OCI-M2 (cell line): Measurements from ENCODE around the gene CTNNBIP1.
"Not testable (repeated sequence)": the region's sequence is repeated elsewhere in the genome, so short reads cannot be mapped to it uniquely, and the experiment has no call there.

Experiments
- DNase-seq: peaks from one replicate; lab custom pipeline; 2025; ENCODE audit not compliant: unreplicated experiment; lab: John Stamatoyannopoulos, UW

The CTNNBIP1 gene

GRCh38 chr1:9910076-9910422, at the start of gene CTNNBIP1:
TSS of gene CTNNBIP1 (minus strand) at chr1:9910269. CDS start at chr1:9872064, 38,205 bp downstream.
- no peak for DNase-seq

- DNase-seq = no peak
Observed at GRCh38 chr1:9957726-9958125, 47.7 kb upstream of the CTNNBIP1 start.

- DNase-seq = no peak
Observed at GRCh38 chr1:9946315-9946714, 36.2 kb upstream of the CTNNBIP1 start.

GRCh38 chr1:9942939-9943788, 33.1 kb upstream of the CTNNBIP1 start, which contains the start of the genes LZIC and NMNAT1:
TSS of gene LZIC (minus strand) at chr1:9943391. CDS start at chr1:9936619, 6,772 bp downstream.
TSS of gene NMNAT1 (plus strand) at chr1:9943475. CDS start at chr1:9972074, 28,599 bp downstream.
- peak; percentile 60 for DNase-seq

GRCh38 chr1:9942399-9942938, 32.4 kb upstream of the CTNNBIP1 start:
- no peak for DNase-seq

GRCh38 chr1:9929431-9930385, 19.6 kb upstream of the CTNNBIP1 start:
- no peak for DNase-seq

- no peak for DNase-seq
Observed at GRCh38 chr1:9927259-9927658, 17.2 kb upstream of the CTNNBIP1 start.

- DNase-seq = no peak
Observed at GRCh38 chr1:9922342-9922741, 12.3 kb upstream of the CTNNBIP1 start.

GRCh38 chr1:9920606-9921005, 10.5 kb upstream of the CTNNBIP1 start:
- no peak for DNase-seq

- DNase-seq = no peak
Observed at GRCh38 chr1:9917901-9918300, 7.8 kb upstream of the CTNNBIP1 start.

- DNase-seq = not testable (repeated sequence)
Observed at GRCh38 chr1:9917495-9917894, 7.4 kb upstream of the CTNNBIP1 start.

GRCh38 chr1:9916452-9916851, 6.4 kb upstream of the CTNNBIP1 start:
- DNase-seq = no peak

GRCh38 chr1:9914610-9914937, 4.5 kb upstream of the CTNNBIP1 start:
- DNase-seq = no peak

- DNase-seq = no peak
Observed at GRCh38 chr1:9912264-9912936, 2.3 kb upstream of the CTNNBIP1 start.

- DNase-seq = peak; percentile 82
Observed at GRCh38 chr1:9910423-9911178, 532 bp upstream of the CTNNBIP1 start.

- DNase-seq = no peak
Observed at GRCh38 chr1:9909234-9910046, 629 bp downstream of the CTNNBIP1 start.

- DNase-seq = no peak
Observed at GRCh38 chr1:9908871-9909233, 1.2 kb downstream of the CTNNBIP1 start.

GRCh38 chr1:9907441-9907840, 2.6 kb downstream of the CTNNBIP1 start:
- DNase-seq = no peak

- no peak for DNase-seq
Observed at GRCh38 chr1:9906466-9906865, 3.6 kb downstream of the CTNNBIP1 start.
